Measurements from ENCODE around the gene HOMER1.
"Not testable (repeated sequence)": the region's sequence is repeated elsewhere in the genome, so short reads cannot be mapped to it uniquely, and the experiment has no call there.

HOMER1 gene

GRCh38 chr5:79516986-79517385, 3.1 kb upstream of the HOMER1 start:
- DNase-seq, result peak in 1 of 6 experiments; percentile 18

GRCh38 chr5:79516331-79516730, 2.4 kb upstream of the HOMER1 start:
- not testable (repeated sequence) for DNase-seq

GRCh38 chr5:79514391-79515105, 614 bp upstream of the HOMER1 start:
- DNase-seq, result peak; percentile 85 to 92 (median 89)

- peak in 2 of 6 experiments; percentile 31 to 41 for DNase-seq
These were observed 628 bp downstream of the HOMER1 start for GRCh38 chr5:79513308-79513703.

GRCh38 chr5:79512471-79513307, 1.2 kb downstream of the HOMER1 start:
- DNase-seq, result peak in 1 of 6 experiments; percentile 41

- DNase-seq, result peak in 1 of 6 experiments; percentile 11
These were observed 1.9 kb downstream of the HOMER1 start for GRCh38 chr5:79512049-79512448.

- no peak for DNase-seq
These were observed 3.3 kb downstream of the HOMER1 start for GRCh38 chr5:79510638-79511037.

- no peak for DNase-seq
These were observed 4.6 kb downstream of the HOMER1 start for GRCh38 chr5:79509244-79509885.

- no peak for DNase-seq
These were observed 5.1 kb downstream of the HOMER1 start for GRCh38 chr5:79508794-79509193.

- no peak for DNase-seq
These were observed 5.6 kb downstream of the HOMER1 start for GRCh38 chr5:79508354-79508753.

- no peak for DNase-seq
These were observed 6.4 kb downstream of the HOMER1 start for GRCh38 chr5:79507251-79508205.

GRCh38 chr5:79505138-79505537, 8.8 kb downstream of the HOMER1 start:
- DNase-seq, result no peak

- no peak for DNase-seq
These were observed 10.0 kb downstream of the HOMER1 start for GRCh38 chr5:79503794-79504495.

- no peak for DNase-seq
These were observed 14.2 kb downstream of the HOMER1 start for GRCh38 chr5:79499640-79500273.

- no peak for DNase-seq
These were observed 18.6 kb downstream of the HOMER1 start for GRCh38 chr5:79495311-79495710.

GRCh38 chr5:79493596-79494345, 20.2 kb downstream of the HOMER1 start:
- DNase-seq, result no peak

GRCh38 chr5:79491690-79492317, 22.1 kb downstream of the HOMER1 start:
- DNase-seq, result no peak

- DNase-seq, result no peak
These were observed 23.5 kb downstream of the HOMER1 start for GRCh38 chr5:79490323-79490936.

GRCh38 chr5:79489773-79490172, 24.2 kb downstream of the HOMER1 start:
- no peak for DNase-seq

GRCh38 chr5:79488775-79489174, 25.2 kb downstream of the HOMER1 start:
- DNase-seq, result no peak

All from stimulated activated naive CD4-positive, alpha-beta T cell (primary cell).